Body of pancreas (tissue), 4 donors: ENCODE data around the gene QKI. TPM values are rescaled to one million over a fixed set of nuclear protein-coding genes. Genes with fewer than 3 reads are reported as not detected.

ENCODE experiments used
- ATAC-seq: fragments of 150-250 bp; one replicate; pipeline ENCODE4 v1.9.1; 2016
- DNase-seq, 4 donors: peaks; one replicate each; pipeline ENCODE4 v3.0.0-alpha.2; 2019
- H3K27ac ChIP-seq, 4 donors: fragments of 200-600 bp; sonication (generic); 1 replicate in 3 of 4; 2 replicates in 1 of 4; pipeline versions ENCODE4 v1.5.1 to v1.6.1; 2016 to 2019; ENCODE audit warnings: mild to moderate bottlenecking in 1 of 4, mixed read lengths in 1 of 4, moderate library complexity in 1 of 4
- H3K27me3 ChIP-seq, 2 donors: fragments of 200-600 bp; sonication (generic); one replicate each; pipeline ENCODE4 v1.6.0; 2016; ENCODE audit warnings: mild to moderate bottlenecking in 1 of 2
- H3K36me3 ChIP-seq, 2 donors: fragments of 200-600 bp; sonication (generic); replicated peaks in 1 of 2; 2 replicates each; pipeline ENCODE4 v1.5.1; 2016; ENCODE audit warnings: low read depth in 2 of 2; ENCODE audit not compliant: insufficient read depth in 1 of 2
- H3K4me1 ChIP-seq: fragments of 200-600 bp; sonication (generic); one replicate; pipeline ENCODE4 v1.6.0; 2016
- H3K4me3 ChIP-seq, 2 donors: fragments of 200-600 bp; sonication (generic); 1 replicate in 1 of 2; 2 replicates in 1 of 2; pipeline ENCODE4 v1.5.1; 2016 to 2019
- H3K9me3 ChIP-seq, 3 donors: fragments of 200-600 bp; sonication (generic); 1 replicate in 2 of 3; 2 replicates in 1 of 3; pipeline ENCODE4 v1.5.1; 2016
- POLR2A ChIP-seq, 3 donors: fragments of 450-650 bp; IDR thresholded peaks; one replicate each; pipeline ENCODE4 v1.6.1; 2016; ENCODE audit warnings: antibody characterized with exemption in 3 of 3, mild to moderate bottlenecking in 2 of 3
- WGBS, 2 donors: methylation state at CpG; one replicate each; pipeline ENCODE4 v1.1.5; 2017; 5-methylcytosine and 5-hydroxymethylcytosine counted together
- intact Hi-C: fragments of 100-400 bp; cut with DNase I; formaldehyde crosslinking; loops from one replicate; pipeline ENCODE4 v1.15.1; 2023
- total RNA-seq, 2 donors: library from RNA; depleted of rRNA; stranded (reverse); fragments of >200 nt; gene quantifications; one replicate each; pipeline ENCODE4 v1.1.0, GENCODE V29; 2016
- TF ChIP-seq, protein P1 (sequence below), 7 experiments: fragments of 450-650 bp in 4 of 7; fragments of 200-600 bp in 3 of 7; sonication (generic) in 3 of 7; IDR thresholded peaks; one replicate each; pipeline ENCODE4 v1.5.1; 2016 to 2019; ENCODE audit warnings: antibody characterized with exemption in 7 of 7

Gene QKI
- total RNA-seq, 2 donors from 2014 or later, result 60.4 to 61.3 TPM

DNA sequence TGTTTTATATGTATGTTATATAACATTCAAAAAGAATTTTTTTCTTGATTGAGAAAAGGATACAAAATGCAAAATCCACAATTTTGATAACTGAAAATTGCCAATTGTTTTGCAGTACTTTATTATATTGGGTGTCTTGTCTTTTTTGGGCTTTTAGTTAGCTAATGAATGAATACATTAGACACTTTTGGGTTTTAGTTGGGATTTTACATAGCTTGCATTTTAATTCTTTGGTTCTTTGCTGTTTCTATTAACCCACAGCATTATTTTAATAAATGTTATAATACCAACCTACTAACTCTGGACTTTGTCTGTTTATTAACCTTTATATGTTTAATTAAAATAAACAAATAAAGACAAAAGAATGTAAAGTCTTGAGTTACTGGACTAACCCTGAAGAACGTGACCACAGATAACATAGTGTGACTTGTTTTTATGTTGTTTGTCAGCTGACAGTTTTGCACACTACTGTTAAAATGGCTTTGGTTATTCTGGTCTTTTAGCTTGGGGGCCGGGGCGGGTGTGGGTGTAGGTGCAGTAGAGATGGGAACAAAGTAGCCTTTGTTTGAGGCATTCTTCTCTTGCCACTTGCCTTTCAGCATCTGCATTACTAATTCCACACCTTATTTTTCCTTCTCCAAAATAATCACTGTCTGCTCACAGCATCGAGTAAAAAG lies 159.1 kb downstream of the QKI start:
- WGBS, 2 donors, result 72 to 73% methylated on average over 4 of the region's 4 CpGs
- Histone ChIP-seq H3K9me3 (no peaks in the 10 kb centered on the region), H3K36me3 (peaks cover 0 to 3% of the 10 kb centered on the region in 2 donors), H3K4me1 (no peaks in the 10 kb centered on the region), H3K27me3 (no peaks in the 10 kb centered on the region), H3K4me3 (no peak overlapping the region), H3K27ac (no peak overlapping the region)
- ATAC-seq (no peak), DNase-seq (no peak)
- intact Hi-C loops, result no loop called here
- TF ChIP-seq POLR2A (IDR thresholded peaks at IDR 0.05), result no peak
- TF ChIP-seq, protein P1, sequence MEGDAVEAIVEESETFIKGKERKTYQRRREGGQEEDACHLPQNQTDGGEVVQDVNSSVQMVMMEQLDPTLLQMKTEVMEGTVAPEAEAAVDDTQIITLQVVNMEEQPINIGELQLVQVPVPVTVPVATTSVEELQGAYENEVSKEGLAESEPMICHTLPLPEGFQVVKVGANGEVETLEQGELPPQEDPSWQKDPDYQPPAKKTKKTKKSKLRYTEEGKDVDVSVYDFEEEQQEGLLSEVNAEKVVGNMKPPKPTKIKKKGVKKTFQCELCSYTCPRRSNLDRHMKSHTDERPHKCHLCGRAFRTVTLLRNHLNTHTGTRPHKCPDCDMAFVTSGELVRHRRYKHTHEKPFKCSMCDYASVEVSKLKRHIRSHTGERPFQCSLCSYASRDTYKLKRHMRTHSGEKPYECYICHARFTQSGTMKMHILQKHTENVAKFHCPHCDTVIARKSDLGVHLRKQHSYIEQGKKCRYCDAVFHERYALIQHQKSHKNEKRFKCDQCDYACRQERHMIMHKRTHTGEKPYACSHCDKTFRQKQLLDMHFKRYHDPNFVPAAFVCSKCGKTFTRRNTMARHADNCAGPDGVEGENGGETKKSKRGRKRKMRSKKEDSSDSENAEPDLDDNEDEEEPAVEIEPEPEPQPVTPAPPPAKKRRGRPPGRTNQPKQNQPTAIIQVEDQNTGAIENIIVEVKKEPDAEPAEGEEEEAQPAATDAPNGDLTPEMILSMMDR (IDR thresholded peaks at IDR 0.05), result no peak

DNA sequence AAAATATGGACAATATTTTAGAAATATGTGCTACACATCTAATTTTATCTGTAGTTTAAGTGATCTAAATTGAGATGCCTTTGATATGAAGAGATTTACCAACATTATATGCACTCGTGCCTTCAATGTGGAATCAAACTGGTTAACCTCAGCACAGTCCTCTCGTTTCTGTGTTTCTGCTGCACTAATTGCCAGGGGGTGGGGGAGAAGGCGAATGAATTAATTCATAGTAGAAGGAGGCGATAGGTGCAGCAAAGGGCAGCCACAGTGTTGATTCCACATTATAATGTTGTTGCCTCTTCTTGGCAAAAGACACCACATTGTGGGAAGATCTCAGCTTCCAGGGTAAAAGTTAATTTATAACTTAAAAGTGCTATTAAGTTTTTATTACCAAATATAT lies 161.6 kb downstream of the QKI start:
- no peak for ATAC-seq
- TF ChIP-seq, protein P1 (IDR thresholded peaks at IDR 0.05), result no peak
- no peak for TF ChIP-seq POLR2A (IDR thresholded peaks at IDR 0.05)
- no peaks in the 10 kb centered on the region for H3K36me3 ChIP-seq
- H3K27me3 ChIP-seq, result no peaks in the 10 kb centered on the region
- no peak overlapping the region for H3K27ac ChIP-seq
- peaks cover 7% of the 10 kb centered on the region for H3K4me1 ChIP-seq
- no peak for DNase-seq
- H3K4me3 ChIP-seq, result no peak overlapping the region
- WGBS, 2 donors, result 80 to 81% methylated on average over 4 of the region's 4 CpGs
- no peaks in the 10 kb centered on the region for H3K9me3 ChIP-seq
- intact Hi-C loops, result no loop called here

DNA sequence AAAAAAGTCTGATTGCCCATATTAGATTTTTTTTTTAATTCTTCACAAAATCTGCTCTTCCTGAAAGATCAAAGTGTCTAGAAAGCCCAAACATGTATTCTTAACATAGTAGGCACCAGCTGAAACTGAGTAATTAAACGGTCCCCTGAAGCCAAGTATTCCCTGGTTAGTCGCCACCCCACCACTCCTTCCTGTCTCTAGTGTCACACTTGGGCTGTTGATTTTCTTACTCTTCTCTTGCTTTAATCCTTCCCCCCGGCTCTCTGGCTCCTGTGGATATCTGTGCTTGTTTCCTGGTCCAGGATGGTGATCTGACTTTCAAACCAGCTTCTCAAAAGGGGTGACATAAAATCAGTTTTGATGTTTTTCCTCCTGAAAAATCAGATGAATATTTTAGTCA lies 162.9 kb downstream of the QKI start:
- intact Hi-C loops, result no loop called here

DNA sequence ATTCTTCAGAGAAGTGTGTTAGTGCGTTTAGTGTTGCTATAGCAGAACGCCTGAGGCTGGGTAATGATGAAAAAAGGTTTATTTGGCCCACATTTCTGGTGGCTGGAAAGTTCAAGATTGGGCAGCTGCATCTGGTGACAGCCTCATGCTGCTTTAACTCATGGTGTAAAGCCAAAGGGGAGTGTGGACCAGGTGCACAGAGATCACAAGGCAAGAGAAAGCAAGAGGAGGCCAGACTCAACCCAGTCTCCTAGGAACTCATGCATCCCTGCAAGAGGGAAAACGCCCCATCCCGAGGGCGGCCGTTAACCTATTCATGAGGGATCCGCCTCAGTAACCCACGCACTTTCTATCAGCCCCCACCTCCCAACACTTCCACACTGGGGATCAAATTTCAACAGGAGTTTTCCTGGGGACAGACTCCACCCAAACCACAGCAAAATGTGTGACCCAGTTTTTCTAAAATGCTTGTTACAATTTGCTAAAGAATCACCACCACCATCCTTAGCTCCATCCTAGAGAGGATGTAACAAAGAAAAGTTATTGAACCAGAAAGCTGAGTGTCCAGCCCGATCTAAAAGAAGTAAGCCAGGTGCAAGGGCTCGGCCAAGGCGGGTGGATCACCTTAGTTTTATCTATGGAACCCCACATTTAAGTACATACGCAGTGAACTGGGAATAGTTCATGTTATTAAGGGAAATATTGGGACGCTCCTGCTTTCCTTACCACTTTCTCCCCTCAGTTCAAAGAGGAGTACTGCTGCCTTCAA lies 164.8 kb downstream of the QKI start:
- 47 to 58% methylated on average over 13 of the region's 13 CpGs for WGBS, 2 donors
- ATAC-seq (peak; percentile 4), DNase-seq (no peak)
- Histone ChIP-seq H3K4me3 (no peak overlapping the region), H3K27me3 (no peaks in the 10 kb centered on the region), H3K4me1 (peaks cover 7% of the 10 kb centered on the region), H3K36me3 (no peaks in the 10 kb centered on the region), H3K27ac (no peak overlapping the region), H3K9me3 (no peaks in the 10 kb centered on the region)
- intact Hi-C loops, result no loop called here
- TF ChIP-seq POLR2A (IDR thresholded peaks at IDR 0.05), result no peak
- TF ChIP-seq, protein P1 (IDR thresholded peaks at IDR 0.05), result no peak

More for the DNA sequence above, 162.9 kb downstream of the QKI start:
- DNase-seq (no peak), ATAC-seq (no peak)
- WGBS, 2 donors, result 78 to 83% methylated on average over 3 of the region's 3 CpGs
- Histone ChIP-seq H3K27ac (no peak overlapping the region), H3K9me3 (no peaks in the 10 kb centered on the region), H3K36me3 (no peaks in the 10 kb centered on the region), H3K27me3 (no peaks in the 10 kb centered on the region), H3K4me3 (no peak overlapping the region), H3K4me1 (peaks cover 7% of the 10 kb centered on the region)
- TF ChIP-seq POLR2A (IDR thresholded peaks at IDR 0.05), result no peak
- TF ChIP-seq, protein P1 (IDR thresholded peaks at IDR 0.05), result no peak
